ENCODE results near the gene GRAMD4. TPM values are rescaled to one million over a fixed set of nuclear protein-coding genes. Genes with fewer than 3 reads are reported as not detected.

Gene GRAMD4
- total RNA-seq, 1 donor from 2014 or later, result 64.8 TPM

DNA sequence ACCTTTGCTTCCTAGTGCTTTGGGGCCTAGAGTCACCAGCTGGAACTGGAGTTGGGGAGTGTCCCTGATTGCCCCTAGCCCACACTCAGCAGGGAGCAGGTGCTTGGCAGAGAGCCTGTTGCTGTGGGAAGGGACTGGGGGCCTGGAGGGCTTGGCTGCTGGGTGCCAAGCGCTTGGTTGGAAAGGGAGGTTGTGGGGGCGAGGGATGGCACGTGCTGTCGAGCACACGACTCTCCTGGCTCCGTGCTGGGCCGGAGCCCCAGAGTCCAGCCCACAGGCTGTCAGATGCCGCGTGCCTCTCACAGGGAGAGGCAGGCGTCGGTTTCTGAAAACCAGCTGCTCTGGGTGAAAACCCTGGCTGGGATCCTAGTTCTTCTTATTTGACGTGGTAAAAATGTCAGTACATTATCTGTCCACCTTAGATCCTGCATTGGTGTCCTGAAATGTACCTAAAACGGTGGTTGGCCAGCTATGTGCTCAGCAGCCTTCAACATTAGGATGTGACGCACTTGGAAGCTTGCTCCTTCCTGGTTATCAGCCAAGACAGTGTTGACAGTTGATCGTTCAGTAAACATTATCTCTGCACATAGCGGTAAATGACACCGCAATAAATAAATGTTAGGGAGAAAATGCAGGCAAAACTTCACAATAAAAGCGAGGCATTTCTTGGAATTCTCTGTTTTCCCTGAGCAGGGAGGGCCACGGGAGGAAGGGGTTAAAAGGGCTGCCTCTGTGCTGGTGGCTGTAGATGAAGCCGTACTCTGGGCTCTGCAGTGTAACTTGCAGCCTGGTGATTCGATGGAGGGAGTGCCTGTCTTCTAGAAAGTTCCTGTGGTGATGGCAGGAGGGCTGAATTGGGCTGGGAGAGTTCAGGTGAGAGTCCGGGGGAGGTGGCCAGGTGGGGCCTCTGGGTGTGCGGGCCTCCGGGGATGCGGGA lies 29.2 kb downstream of the GRAMD4 start:
- intact Hi-C loops (cut with DNase I), result loop anchor here (5.0 kb wide), 1 partner anchor 38 kb away; no protein-coding TSS in a partner anchor
- DNase-seq (ENCODE audit: low spot score), result peak; percentile 80

DNA sequence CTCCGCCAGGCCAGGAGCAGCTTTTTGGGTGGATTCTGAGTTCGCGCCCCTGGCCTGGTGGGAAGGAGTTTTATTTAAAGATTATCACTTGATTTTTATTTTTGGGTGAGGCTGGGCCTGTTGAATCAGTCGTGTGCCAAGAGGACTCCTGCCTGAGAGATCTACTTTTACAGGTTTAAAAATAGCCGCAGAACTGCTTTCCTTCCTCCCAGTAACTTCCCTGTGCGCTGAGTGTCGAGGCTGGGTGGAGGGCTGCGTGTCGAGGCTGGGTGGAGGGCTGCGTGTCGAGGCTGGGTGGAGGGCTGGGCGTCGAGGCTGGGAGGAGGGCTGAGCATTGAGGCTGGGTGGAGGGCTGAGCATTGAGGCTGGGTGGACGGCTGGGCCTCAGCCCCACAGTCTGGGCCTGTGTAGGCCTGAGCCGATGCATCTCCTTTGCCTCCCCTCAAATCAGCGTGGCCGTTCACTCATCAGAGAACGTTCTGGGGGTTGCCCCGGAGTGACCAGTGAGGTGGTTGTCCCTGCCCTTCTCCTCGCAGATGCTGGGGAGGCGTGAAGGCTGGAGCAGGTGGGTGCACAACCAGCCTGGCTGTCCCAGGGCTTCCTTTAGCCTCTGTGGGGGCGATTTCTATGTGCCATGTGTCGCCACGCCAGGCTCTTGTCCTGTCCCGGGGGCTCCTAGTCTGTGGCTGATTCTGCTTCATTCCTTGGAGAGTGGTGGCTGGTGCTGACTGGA lies 30.1 kb downstream of the GRAMD4 start:
- DNase-seq (ENCODE audit: low spot score), result no peak
- intact Hi-C loops (cut with DNase I), result loop anchor here (5.0 kb wide), 1 partner anchor 37 kb away; no protein-coding TSS in a partner anchor

DNA sequence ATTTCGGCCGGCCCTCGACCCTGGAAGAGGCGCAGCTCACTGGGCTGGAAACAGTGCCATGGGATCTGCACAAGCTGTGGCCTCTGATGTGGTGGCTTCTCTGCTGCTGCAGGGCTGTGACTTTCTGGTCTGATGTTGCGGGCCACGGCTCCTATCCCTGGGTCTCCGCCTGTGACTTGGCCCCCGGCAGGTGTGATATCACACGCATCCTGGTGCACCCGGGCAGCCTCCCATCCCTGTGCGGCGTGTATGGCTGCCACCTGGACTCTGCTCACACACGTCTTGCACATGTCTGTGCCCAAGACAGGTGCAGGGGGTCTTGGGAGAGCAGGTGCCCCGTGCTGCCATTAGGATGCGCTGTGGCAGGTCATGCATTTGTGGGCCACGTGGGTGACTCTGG lies 31.1 kb downstream of the GRAMD4 start:
- no peak for DNase-seq (ENCODE audit: low spot score)

DNA sequence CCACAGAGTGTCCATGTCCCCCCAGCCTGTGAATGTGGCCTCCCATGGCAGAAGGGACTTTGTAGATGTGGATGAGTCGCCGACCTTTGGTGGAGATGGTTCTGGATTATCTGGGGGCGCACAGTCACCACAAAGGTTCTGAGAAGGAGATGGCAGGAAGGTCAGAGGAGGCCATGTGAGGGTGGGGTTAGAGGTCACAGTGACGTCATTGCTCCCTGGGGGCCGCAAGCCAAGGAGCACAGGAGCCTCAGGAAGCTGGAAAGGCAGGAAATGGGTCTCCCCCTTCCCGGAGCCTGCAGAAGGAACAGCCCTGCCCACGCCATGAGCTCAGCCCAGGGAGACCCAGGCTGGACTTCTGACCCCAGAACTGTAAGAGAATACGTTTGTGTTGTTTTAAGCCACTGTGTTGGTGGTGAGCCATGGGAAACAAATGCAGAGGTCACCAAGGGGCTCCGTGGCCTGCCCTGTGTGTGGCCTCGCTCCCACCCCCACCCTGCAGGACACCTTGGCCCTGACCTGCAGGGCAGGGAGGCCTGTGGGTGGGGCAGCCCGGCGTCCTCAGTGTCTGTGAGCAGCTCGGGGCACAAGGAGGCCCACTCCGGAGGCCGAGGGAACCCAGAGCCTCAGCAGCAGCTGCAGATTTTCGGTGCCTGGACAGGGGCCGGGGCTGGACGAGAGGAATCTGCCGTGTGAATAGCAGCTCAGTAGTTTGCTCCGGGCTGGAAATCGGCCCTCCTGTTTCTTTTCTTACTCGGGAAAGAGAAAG lies 32.1 kb downstream of the GRAMD4 start:
- intact Hi-C loops (cut with DNase I), result loop anchor here (5.0 kb wide), 1 partner anchor 35 kb away; no protein-coding TSS in a partner anchor
- DNase-seq (ENCODE audit: low spot score), result no peak

More for the DNA sequence above, 31.1 kb downstream of the GRAMD4 start:
- intact Hi-C loops (cut with DNase I), result loop anchor here (5.0 kb wide), 1 partner anchor 36 kb away; no protein-coding TSS in a partner anchor

DNA sequence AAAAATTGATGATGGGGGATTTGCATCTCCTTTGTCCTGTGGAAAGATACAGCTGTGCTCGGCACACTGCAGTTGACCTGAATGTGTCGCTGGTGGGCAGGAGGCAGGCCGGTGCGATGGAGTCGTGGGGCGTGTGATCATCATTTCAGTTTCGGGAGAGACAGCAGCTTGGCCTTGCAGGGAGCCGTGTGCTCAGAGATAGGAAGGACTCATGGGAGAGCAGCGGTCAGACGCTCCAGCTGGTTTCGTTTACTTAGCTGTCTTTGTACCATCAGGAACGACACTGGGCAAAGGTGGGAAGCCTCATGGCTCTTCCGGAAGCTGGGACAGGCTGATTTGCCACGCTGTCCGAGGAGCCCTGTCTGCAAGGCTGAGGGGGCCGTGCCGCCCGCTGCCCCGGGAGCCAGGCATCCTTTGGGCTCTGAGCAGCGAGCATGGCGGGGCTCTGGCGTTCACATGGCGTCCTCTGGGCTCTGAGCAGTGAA lies 32.7 kb downstream of the GRAMD4 start:
- intact Hi-C loops (cut with DNase I), result loop anchor here (5.0 kb wide), 1 partner anchor 34 kb away; no protein-coding TSS in a partner anchor
- no peak for DNase-seq (ENCODE audit: low spot score)

DNA sequence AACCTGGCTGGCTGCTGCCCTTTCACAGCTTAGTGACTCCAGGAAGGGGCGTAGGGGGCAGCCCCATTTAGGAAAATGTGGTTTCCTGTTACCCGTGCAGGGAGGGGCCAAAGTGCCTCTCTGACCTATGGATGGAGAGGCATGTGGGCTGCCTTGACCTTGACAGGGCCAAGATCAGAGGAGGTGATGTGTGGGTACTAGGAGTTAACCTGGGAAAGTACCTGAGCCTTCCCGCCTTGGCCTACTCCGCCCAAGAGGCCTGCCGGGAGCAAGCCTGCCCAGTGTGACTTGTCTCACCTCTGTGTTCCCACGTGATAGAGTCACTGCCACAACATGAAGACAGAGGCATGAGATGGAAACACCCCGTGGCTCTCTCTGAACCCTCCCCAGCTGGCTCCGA lies 33.4 kb downstream of the GRAMD4 start:
- DNase-seq (ENCODE audit: low spot score), result no peak
- intact Hi-C loops (cut with DNase I), result loop anchor here (5.0 kb wide), 1 partner anchor 34 kb away; no protein-coding TSS in a partner anchor

DNA sequence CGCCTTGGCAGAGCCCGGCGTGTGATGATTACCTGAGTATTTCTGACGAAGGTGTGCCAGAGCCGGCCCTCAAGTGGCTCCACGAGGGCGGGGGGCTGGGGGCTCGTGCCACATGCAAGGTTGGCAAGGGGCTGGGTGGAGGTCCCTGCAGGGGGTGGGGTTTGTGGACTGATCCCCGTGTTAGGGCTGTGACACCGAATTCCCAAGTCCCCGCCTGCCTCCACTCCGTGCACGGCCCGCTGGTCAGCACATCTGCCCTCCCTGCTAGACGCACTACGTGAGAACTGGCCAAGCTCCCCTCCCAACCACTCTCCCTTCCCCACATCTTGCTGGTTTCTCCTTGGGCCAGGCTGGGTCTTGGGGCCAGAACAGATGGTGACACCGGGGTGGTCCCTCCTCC lies 34.2 kb downstream of the GRAMD4 start:
- no peak for DNase-seq (ENCODE audit: low spot score)
- intact Hi-C loops (cut with DNase I), result loop anchor here (5.0 kb wide), 1 partner anchor 33 kb away; no protein-coding TSS in a partner anchor

DNA sequence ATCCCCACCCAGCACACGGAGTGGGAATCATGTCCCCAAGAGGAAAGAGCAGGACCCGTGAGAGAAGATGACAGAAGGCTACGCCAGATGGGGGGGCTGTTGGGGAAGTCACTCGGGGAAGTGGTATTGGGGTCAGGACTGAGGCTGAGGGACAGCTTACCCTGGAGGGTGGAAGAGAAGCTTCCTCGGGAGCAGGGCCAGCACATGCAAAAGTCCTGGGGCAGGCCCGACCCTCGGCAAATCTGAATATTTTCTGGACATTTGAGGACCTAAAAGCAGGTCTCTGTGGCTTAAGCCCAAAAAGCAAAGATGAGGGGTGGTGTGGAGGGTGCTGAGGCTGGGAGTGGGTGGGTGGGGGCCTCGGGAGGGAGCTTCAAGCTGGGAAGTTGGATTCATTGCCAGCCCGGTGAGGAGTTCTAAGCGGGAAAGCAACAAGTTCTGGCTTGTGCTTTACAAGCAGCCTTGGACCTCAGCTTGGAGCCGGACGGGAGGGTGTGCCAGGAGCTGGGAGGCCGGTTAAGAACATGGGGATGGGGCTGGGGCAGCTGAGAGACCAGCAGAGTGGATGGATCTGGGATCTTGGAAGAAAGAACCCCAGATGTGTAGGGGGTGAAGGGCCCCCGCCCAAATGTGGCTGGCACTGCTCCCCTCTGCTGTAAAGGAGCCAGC lies 34.9 kb downstream of the GRAMD4 start:
- intact Hi-C loops (cut with DNase I), result loop anchor here (5.0 kb wide), 1 partner anchor 32 kb away; no protein-coding TSS in a partner anchor
- no peak for DNase-seq (ENCODE audit: low spot score)

DNA sequence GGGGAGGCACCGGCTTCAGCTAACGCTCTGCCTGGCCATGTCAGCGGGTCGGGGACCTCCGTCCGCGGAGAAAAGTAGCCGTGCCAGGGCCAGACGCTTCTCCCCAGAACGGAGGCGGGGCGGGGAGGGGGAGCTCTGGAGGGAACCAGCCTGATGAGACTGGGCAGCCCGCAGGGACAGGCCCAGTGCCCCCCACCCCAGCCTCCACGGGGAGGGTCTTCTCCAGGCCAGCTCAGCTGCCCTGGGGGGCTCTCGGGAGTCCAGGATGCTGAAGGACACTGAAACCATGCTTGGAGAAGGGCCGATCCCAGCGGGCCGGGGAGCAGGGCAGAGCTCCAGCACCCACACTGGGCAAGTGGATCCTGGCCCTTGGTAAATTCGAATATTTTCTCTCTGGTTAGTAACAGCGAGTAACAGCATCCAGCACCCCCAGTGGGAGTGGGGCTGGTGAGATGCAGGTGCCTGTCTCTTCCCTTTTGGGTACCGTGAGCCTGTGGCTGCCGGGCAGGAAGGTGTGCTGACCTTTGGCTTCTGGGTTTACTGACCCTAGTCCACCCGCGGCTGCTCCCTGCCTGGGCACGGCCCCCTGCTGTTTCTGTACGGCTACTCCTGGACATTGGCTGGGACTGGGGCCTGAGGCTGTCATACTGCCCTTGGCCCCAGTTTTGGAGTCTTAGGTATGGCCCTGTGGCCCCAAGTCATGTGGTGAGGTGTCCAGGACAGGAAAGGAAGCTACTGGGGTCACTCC lies 35.8 kb downstream of the GRAMD4 start:
- DNase-seq (ENCODE audit: low spot score), result no peak
- intact Hi-C loops (cut with DNase I), result no loop called here

DNA sequence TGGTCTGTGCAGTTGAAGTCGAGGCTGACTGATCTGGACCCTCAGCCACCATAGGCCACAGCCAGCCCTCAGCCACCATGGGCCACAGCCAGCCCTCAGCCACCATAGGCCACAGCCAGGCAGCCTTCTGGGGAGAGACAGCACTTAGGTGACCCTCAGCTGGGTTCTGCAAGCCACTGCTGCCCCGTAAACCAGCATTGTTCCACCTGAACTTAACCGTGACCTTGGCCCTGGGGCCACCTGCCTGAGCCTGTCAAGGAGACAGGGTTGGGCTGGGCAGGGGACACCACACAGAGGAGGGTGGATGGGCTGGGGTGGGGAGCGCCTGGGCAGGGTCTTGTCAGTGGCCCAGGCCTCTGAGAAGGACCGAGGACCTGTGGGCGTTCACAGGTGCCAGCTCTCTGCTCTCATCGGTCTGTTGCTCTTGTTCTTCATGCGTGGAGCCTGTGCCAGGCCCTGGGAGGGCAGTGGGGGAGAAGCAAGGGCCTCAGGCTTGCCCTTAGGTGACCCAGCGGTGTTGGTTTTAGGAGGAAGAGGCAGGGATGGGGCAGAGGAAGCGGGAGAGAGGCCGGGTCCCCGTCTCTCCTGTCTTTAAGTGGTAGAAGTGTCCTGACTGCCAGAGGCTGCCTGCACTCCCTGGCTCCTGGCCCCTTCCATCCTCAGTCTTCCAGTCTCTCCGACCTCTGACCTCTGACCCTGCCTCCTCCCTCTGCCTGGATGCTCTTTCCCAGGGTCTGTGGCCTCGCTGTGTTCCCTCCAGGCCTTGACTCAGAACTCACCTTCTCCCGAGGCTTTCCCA lies 36.9 kb downstream of the GRAMD4 start:
- DNase-seq (ENCODE audit: low spot score), result no peak
- intact Hi-C loops (cut with DNase I), result no loop called here

DNA sequence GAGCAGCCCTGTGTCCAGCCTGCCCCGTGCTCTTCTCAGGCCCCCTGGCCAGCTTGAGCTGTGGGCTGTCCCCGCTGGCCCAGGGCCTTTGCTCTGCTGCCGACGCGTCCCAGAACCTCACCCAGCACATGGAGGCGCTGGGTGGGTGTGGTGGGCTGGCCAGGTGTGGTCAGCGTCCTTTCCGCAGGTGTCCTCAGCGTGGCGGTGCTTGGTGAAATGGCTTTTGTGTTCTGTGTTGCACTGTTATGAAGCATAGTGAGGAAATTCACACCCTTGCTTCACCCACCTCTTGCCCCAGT lies 37.4 kb downstream of the GRAMD4 start:
- intact Hi-C loops (cut with DNase I), result no loop called here
- DNase-seq (ENCODE audit: low spot score), result no peak

DNA sequence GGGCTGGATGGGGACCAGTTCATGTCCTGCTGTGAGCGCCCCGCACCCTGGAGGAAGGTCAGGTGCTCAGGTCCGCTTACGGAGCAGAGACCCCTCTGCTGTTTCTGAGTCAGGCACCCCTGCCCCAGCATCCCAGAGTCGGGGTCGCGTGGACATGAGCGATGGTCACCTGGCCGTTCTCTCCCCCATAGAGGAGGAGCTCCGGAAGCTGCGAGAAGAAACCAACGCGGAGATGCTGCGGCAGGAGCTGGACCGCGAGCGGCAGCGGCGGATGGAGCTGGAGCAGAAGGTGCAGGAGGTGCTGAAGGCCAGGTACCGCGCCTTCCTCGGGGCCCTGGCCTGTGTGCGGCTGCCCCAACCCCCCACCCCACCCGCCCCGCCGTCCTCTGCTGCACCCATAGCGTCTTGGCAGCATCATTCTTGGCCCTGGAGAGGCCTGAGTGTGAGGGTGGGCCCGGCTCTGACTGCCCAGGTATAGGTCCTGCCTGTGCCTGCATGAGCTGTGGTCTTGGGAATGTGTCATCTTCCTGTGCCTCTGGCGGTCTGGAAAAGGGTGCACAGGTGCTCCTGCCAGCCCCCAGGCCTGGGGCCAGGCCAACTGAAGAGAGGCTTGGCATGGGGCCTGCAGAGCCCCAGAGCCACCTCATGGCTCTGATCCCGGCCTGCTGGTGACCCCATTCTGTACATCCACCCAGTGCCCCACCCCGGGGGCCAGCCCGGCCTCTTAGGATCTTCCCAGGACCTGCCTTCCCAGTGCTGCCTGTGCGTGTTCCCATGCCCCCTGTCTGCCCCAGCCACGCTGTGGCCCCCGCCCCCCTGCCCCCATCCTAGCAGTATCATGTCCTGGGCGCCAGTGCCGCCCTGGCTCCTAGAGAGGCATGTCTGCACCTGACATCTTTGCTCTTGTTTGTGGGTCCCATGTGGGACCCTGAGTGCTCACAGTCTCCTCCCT lies 38.1 kb downstream of the GRAMD4 start:
- DNase-seq (ENCODE audit: low spot score), result no peak
- intact Hi-C loops (cut with DNase I), result no loop called here

DNA sequence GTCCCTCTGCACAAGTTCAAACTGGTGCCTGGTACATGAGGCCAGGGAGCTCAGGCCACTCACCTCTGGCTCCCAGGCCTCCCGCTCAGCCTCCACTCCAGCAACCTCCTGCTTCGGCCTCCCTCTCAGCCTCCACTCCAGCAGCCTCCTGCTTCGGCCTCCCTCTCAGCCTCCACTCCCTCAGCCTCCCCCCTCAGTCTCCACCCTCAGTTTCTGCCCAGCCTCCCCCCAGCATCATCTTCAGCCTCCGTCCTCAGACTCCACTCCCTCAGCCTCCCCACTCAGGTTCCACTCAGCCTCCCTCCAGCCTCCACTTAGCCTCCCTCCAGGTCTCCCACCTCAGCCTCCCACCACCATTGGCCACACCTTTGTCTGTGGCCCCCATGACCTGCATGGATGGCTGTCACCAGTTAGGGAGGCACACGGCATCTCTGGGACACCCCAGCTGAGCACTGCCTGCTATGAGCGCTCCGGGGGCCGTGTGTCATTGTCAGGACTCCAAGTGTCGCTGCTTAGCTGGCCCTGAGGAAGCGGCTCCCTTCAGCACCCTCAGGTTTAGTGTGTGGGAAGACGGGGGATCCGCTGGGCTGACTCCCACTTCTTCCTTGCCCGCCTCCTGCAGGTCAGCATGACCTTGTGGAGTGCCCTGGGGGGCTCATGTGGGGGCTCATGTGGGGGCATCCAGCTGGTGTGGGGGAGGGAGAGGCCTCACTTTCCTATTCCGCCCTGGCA lies 39.0 kb downstream of the GRAMD4 start:
- intact Hi-C loops (cut with DNase I), result no loop called here
- DNase-seq (ENCODE audit: low spot score), result no peak

DNA sequence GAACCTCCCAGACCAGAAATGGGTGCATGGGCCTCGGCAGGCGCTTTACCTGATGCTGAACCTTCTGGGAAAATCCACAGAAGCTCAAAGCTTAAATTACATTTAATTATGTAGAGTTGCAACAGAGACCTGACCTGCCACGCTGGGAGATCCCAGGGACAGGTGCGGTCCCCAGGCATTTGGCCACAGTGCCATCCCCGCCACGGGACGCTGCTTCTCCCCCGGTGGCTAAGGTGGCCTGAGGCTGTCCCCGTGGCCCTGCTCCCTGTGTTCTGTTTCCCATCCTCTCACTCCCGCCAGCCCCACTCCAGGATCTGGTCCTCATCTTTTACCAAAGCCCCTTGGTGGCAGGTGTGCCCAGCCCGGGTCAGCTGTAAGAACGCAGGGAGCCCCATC lies 39.6 kb downstream of the GRAMD4 start:
- intact Hi-C loops (cut with DNase I), result no loop called here
- no peak for DNase-seq (ENCODE audit: low spot score)

DNA sequence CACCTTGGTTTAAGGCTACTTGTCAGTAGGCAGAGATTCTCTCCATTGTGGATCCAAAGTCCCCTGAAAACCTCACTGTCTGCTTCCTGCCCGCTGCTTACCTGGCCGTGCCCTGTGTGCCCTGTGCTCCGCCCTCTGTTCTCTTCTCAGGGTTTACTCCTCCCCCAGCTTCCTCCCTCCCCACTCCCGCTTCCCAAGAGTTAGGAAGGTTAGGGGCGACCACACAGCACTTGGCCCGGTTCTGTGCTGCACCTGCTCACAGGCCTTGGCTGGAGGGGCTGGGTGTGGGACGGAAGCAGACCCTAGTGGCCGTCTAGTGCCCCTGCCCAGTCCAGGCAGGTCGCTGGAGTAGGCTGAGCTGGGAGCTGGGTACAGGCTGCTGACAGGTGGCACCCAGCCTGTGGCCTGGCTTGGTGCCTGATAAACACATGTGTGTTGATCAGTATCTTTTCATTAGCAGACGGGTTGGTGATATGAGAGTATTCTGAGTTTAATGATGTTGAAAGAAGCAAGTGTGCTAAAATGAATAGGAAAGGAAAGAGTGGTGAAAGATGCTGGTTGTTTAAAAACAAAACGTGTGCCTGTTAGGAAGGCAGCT lies 40.5 kb downstream of the GRAMD4 start:
- no peak for DNase-seq (ENCODE audit: low spot score)
- intact Hi-C loops (cut with DNase I), result no loop called here
